SK-N-SH (cell line): ENCODE measurements around the gene WNT4. TPM values are rescaled to one million over a fixed set of nuclear protein-coding genes. Genes with fewer than 3 reads are reported as not detected.
A peak's percentile ranks its signal among the peaks of the same experiment; 100 is the strongest.

ENCODE experiments used
- CTCF ChIA-PET: fragments of 300-600, 350-600 bp; formaldehyde crosslinking; extraction: SDS; loops from one replicate; lab custom pipeline; 2021; lab: Yijun Ruan, JAX
- POLR2A ChIA-PET: fragments of 350-600 bp; sonication (Branson Sonifier 250); formaldehyde crosslinking; extraction: SDS; loops from one replicate; lab custom pipeline; 2020; ENCODE audit warnings: antibody characterized with exemption, inconsistent platforms; lab: Yijun Ruan, JAX
- DNase-seq: peaks from one replicate; pipeline ENCODE4 v3.0.0; 2012
- H2AFZ ChIP-seq: fragments of 200-600 bp; sonication (generic); 2 replicates; pipeline ENCODE4 v1.8.1; 2016; ENCODE audit warnings: antibody characterized with exemption, mild to moderate bottlenecking, low read depth
- H3F3A ChIP-seq: fragments of 200-600 bp; sonication (generic); replicated peaks from 2 replicates; pipeline ENCODE3; 2016; ENCODE audit warnings: antibody characterized with exemption, mild to moderate bottlenecking; ENCODE audit not compliant: insufficient read depth
- H3K27ac ChIP-seq, 2 experiments: fragments of 200-500 bp in 1 of 2; fragments of 200-600 bp in 1 of 2; sonication (Bioruptor generic) in 1 of 2; sonication (generic), shearing (Covaris generic) in 1 of 2; 2 replicates each; pipeline versions ENCODE4 v1.5.1 to v1.6.1; 2014 to 2016; ENCODE audit warnings: low read depth in 2 of 2, inconsistent platforms in 1 of 2, low read length in 1 of 2, mild to moderate bottlenecking in 1 of 2, mixed read lengths in 1 of 2
- H3K27me3 ChIP-seq: fragments of 200-600 bp; sonication (generic), shearing (Covaris generic); 2 replicates; pipeline ENCODE4 v1.6.1; 2016; ENCODE audit warnings: mixed run types; ENCODE audit not compliant: insufficient read depth
- H3K36me3 ChIP-seq, 2 experiments: fragments of 200-500 bp in 1 of 2; fragments of 200-600 bp in 1 of 2; sonication (Bioruptor generic) in 1 of 2; sonication (generic) in 1 of 2; replicated peaks in 1 of 2; 2 replicates each; pipeline versions ENCODE3 to v1.5.1; 2014 to 2016; ENCODE audit warnings: low read length in 1 of 2, mild to moderate bottlenecking in 1 of 2; ENCODE audit not compliant: insufficient read depth in 2 of 2, control insufficient read depth in 1 of 2
- H3K4me1 ChIP-seq, 2 experiments: fragments of 200-500 bp in 1 of 2; fragments of 200-600 bp in 1 of 2; sonication (Bioruptor generic) in 1 of 2; sonication (generic), shearing (Covaris generic) in 1 of 2; 2 replicates each; pipeline versions ENCODE4 v1.5.1 to v1.6.1; 2014 to 2016; ENCODE audit warnings: low read depth in 1 of 2, low read length in 1 of 2, mixed run types in 1 of 2; ENCODE audit not compliant: insufficient read depth in 2 of 2, control insufficient read depth in 1 of 2
- H3K4me2 ChIP-seq: fragments of 200-600 bp; sonication (generic), shearing (Covaris generic); 2 replicates; pipeline ENCODE4 v1.6.1; 2017; ENCODE audit warnings: mixed run types
- H3K4me3 ChIP-seq, 2 experiments: fragments of 200-500 bp in 1 of 2; fragments of 200-600 bp in 1 of 2; sonication (Bioruptor generic) in 1 of 2; sonication (generic), shearing (Covaris generic) in 1 of 2; 2 replicates each; pipeline versions ENCODE4 v1.5.1 to v1.8.1; 2014 to 2016; ENCODE audit warnings: low read depth in 2 of 2, inconsistent platforms in 1 of 2, low read length in 1 of 2, mild to moderate bottlenecking in 1 of 2, mixed read lengths in 1 of 2, moderate library complexity in 1 of 2
- H3K79me2 ChIP-seq: fragments of 200-600 bp; sonication (generic); 2 replicates; pipeline ENCODE4 v1.8.1; 2017; ENCODE audit warnings: mild to moderate bottlenecking; ENCODE audit not compliant: insufficient read depth
- H3K9ac ChIP-seq: fragments of 200-600 bp; sonication (generic); 2 replicates; pipeline ENCODE4 v1.6.1; 2017; ENCODE audit warnings: mixed run types
- H3K9me2 ChIP-seq: fragments of 200-600 bp; sonication (generic); 2 replicates; pipeline ENCODE4 v1.6.1; 2017; ENCODE audit warnings: mixed run types
- H3K9me3 ChIP-seq: fragments of 200-600 bp; sonication (generic); 2 replicates; pipeline ENCODE4 v1.6.1; 2017; ENCODE audit warnings: mixed run types, mild to moderate bottlenecking, moderate library complexity
- H4K20me1 ChIP-seq: fragments of 200-600 bp; sonication (generic); 2 replicates; pipeline ENCODE4 v1.6.1; 2017; ENCODE audit warnings: mild to moderate bottlenecking, mixed run types; ENCODE audit not compliant: insufficient read depth
- EP300 ChIP-seq, 2 experiments: IDR thresholded peaks; 2 replicates each; pipeline versions ENCODE4 v1.4.0 to v1.6.1; 2012; ENCODE audit warnings: borderline replicate concordance in 1 of 2, low read depth in 1 of 2, low read length in 1 of 2
- EZH2phosphoT487 ChIP-seq: fragments of 200-600 bp; sonication (generic); IDR thresholded peaks from 2 replicates; pipeline ENCODE4 v1.6.1; 2017; ENCODE audit warnings: low read depth, mixed run types, mild to moderate bottlenecking, antibody characterized with exemption, moderate library complexity, borderline replicate concordance
- FOSL2 ChIP-seq: IDR thresholded peaks from 2 replicates; pipeline ENCODE4 v1.4.0; 2012; ENCODE audit warnings: low read depth, mild to moderate bottlenecking, moderate library complexity, borderline replicate concordance
- FOXJ3 ChIP-seq: sonication (generic); formaldehyde crosslinking; IDR thresholded peaks from 2 replicates; pipeline ENCODE4 v1.5.1; 2020; ENCODE audit warnings: mild to moderate bottlenecking, missing genetic modification reagents
- MEF2A ChIP-seq: IDR thresholded peaks from 2 replicates; pipeline ENCODE4 v1.4.0; 2012; ENCODE audit warnings: low read depth, borderline replicate concordance
- MXI1 ChIP-seq: IDR thresholded peaks from 2 replicates; pipeline ENCODE4 v1.6.1; 2012; ENCODE audit warnings: mild to moderate bottlenecking, low read depth, low read length, improper control_type of control experiment
- NFIC ChIP-seq: IDR thresholded peaks from 2 replicates; pipeline ENCODE4 v1.4.0; 2012; ENCODE audit warnings: borderline replicate concordance
- POLR2AphosphoS5 ChIP-seq: IDR thresholded peaks from 2 replicates; pipeline ENCODE4 v1.6.1; 2012; ENCODE audit warnings: low read depth, low read length
- RFX5 ChIP-seq: IDR thresholded peaks from 2 replicates; pipeline ENCODE4 v1.6.1; 2012; ENCODE audit warnings: mild to moderate bottlenecking, improper control_type of control experiment, low read length
- RXRA ChIP-seq: IDR thresholded peaks from 2 replicates; pipeline ENCODE4 v1.4.0; 2012; ENCODE audit warnings: low read depth, mild to moderate bottlenecking, borderline replicate concordance
- SIN3A ChIP-seq: IDR thresholded peaks from 2 replicates; pipeline ENCODE4 v1.6.1; 2012; ENCODE audit warnings: low read depth, mild to moderate bottlenecking, low read length, moderate library complexity, borderline replicate concordance
- SMC3 ChIP-seq: IDR thresholded peaks from 2 replicates; pipeline ENCODE4 v1.6.1; 2012; ENCODE audit warnings: low read depth, low read length, improper control_type of control experiment
- TCF12 ChIP-seq: IDR thresholded peaks from 2 replicates; pipeline ENCODE4 v1.4.0; 2012
- WGBS: methylation state at CpG from one replicate; pipeline ENCODE4 v1.1.6; 2017; ENCODE audit warnings: low lambda C conversion rate; 5-methylcytosine and 5-hydroxymethylcytosine counted together
- polyA plus RNA-seq, 3 experiments: library from polyadenylated mRNA; depleted of rRNA; stranded (reverse); fragments of >200 nt; gene quantifications; 2 replicates each; pipeline ENCODE4 v1.2.3, GENCODE V29; 2012
- TF ChIP-seq, protein P1 (sequence below): fragments of 150-350 bp; IDR thresholded peaks from 2 replicates; pipeline ENCODE4 v1.6.1; 2016; ENCODE audit warnings: mild to moderate bottlenecking, low read depth, low read length

Gene WNT4
- polyA plus RNA-seq, 1 of the 3 experiments (the other 2 are of a cell fraction): 0.03 TPM

DNA sequence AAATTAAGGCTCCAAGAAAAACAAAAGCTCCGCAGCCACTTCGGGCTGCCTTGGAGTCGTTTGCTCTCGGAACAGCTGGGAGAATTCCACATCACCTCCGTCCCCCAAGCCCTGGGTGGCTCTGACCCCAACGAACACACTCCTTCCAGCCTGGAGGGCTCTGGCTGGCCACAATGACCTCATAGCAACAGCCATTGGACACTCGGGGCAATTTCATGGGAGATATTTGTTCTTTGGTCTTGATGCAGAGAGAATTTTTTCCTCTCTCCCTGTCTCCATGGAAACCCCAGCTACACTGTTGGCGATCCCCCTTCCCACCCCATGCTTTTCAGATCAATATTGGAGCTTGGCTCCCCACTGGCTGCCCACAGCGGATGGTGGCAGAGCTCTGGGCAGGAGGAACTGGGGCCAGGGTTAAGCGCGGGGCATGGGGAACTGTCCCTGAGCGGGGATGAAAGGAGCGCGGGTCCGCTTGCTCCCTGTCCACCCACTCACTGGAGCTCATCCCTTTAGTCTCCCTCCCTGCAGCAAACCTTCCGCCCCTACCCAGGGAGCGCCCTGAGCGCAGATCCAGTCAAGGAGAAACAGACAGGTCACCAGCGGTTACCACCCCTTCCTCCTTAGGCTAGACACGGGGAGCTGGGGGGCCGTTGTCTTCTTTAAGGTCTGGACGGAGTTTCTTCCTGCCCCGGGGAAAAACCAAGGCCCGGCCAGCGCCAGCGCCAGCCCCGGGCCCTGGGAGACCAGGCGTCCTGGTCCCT, 1.2 kb downstream of the WNT4 start:
- H3K9ac ChIP-seq: no peak overlapping the region
- no peaks in the 10 kb centered on the region for H3K36me3 ChIP-seq
- no peaks in the 10 kb centered on the region for H3K9me2 ChIP-seq
- peaks cover 5% of the 10 kb centered on the region; the same call in 1 of the 2 replicates for H3K27me3 ChIP-seq
- peaks cover 30% of the 10 kb centered on the region for H4K20me1 ChIP-seq
- TF ChIP-seq SMC3 (no peak), EP300 (IDR thresholded peaks at IDR 0.05; ENCODE audit: borderline replicate concordance in 1 of 2, low read depth in 1 of 2, low read length in 1 of 2) (no peak), MXI1 (no peak), NFIC (no peak), MEF2A (no peak)
- ChIA-PET CTCF (interaction anchor here (0.6 to 3.9 kb wide), 14 partner anchors 8 to 500 kb away, joined by 3 to 30 read pairs (median 4); no protein-coding TSS in a partner anchor), POLR2A (interaction anchor here (0.9 kb wide), 1 partner anchor 120 kb away, joined by 3 read pairs; no protein-coding TSS in a partner anchor)
- no peaks in the 10 kb centered on the region for H3F3A ChIP-seq
- no peak overlapping the region for H3K27ac ChIP-seq
- H2AFZ ChIP-seq: no peak overlapping the region
- peak overlapping the region; percentile 47 to 53 for H3K4me3 ChIP-seq
- H3K79me2 ChIP-seq: no peaks in the 10 kb centered on the region
- peak; percentile 74 for DNase-seq
- peak overlapping the region; percentile 87 for H3K4me2 ChIP-seq
- H3K4me1 ChIP-seq: peaks cover 0 to 31% of the 10 kb centered on the region in 2 experiments; a peak in 1 of 4 replicates
- H3K9me3 ChIP-seq: no peaks in the 10 kb centered on the region
- 45% methylated on average over 21 of the region's 28 CpGs for WGBS

DNA sequence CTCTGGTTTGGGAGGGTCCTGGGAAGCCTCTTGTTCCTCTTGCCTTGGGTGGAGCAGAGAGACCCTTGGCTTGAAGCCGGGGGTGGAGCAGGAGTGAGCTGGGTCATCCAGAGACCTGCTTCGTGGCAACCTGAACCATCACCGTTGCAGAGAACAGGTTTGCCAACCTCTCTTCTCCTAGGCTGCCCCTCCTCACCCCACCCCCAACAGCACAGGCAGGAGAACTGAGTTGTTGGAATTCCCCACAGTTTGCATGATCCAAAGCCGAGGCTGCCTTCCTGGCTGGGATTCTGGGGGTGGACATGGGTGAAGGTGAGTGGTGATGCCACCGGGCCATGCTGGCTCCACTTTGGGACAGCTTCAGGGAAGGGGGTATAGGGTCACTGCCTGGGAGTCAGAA, 2.2 kb downstream of the WNT4 start:
- 80% methylated on average over 1 of the region's 5 CpGs for WGBS

More for the DNA sequence above, 2.2 kb downstream of the WNT4 start:
- peaks cover 30% of the 10 kb centered on the region for H4K20me1 ChIP-seq
- no peak for TF ChIP-seq MXI1
- no peak for TF ChIP-seq EP300 (IDR thresholded peaks at IDR 0.05; ENCODE audit: borderline replicate concordance in 1 of 2, low read depth in 1 of 2, low read length in 1 of 2)
- TF ChIP-seq RFX5: no peak
- TF ChIP-seq FOXJ3 (CRISPR knock-in tag): no peak
- TF ChIP-seq, protein P1, sequence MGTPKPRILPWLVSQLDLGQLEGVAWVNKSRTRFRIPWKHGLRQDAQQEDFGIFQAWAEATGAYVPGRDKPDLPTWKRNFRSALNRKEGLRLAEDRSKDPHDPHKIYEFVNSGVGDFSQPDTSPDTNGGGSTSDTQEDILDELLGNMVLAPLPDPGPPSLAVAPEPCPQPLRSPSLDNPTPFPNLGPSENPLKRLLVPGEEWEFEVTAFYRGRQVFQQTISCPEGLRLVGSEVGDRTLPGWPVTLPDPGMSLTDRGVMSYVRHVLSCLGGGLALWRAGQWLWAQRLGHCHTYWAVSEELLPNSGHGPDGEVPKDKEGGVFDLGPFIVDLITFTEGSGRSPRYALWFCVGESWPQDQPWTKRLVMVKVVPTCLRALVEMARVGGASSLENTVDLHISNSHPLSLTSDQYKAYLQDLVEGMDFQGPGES: no peak
- TF ChIP-seq FOSL2: no peak
- no peak for TF ChIP-seq TCF12
- no peak for TF ChIP-seq SIN3A
- no peak for TF ChIP-seq RXRA
- TF ChIP-seq POLR2AphosphoS5: no peak
- TF ChIP-seq EZH2phosphoT487: no peak
- no peak overlapping the region for H2AFZ ChIP-seq
- H3K9me3 ChIP-seq: no peaks in the 10 kb centered on the region
- ChIA-PET POLR2A (no interaction called here), CTCF (interaction anchor here (0.9 to 3.9 kb wide), 11 partner anchors 8 to 502 kb away, joined by 3 to 30 read pairs (median 6); no protein-coding TSS in a partner anchor)
- no peak overlapping the region for H3K27ac ChIP-seq
- no peak for DNase-seq
- H3K36me3 ChIP-seq: no peaks in the 10 kb centered on the region
- no peak overlapping the region for H3K4me3 ChIP-seq
- H3K4me1 ChIP-seq: peaks cover 0 to 31% of the 10 kb centered on the region in 2 experiments; a peak in 1 of 4 replicates
- no peaks in the 10 kb centered on the region for H3K79me2 ChIP-seq
- H3K9me2 ChIP-seq: no peaks in the 10 kb centered on the region
- no peak overlapping the region for H3K9ac ChIP-seq
- no peak overlapping the region for H3K4me2 ChIP-seq
- H3K27me3 ChIP-seq: peaks cover 5% of the 10 kb centered on the region; the same call in 1 of the 2 replicates
- no peaks in the 10 kb centered on the region for H3F3A ChIP-seq
